Brain microvascular endothelial cell (primary cell): Measurements from ENCODE around the gene ARPP21.

Experiments used
- DNase-seq: peaks from one replicate; pipeline ENCODE4 v3.0.0-alpha.2; 2020
- H3K27ac ChIP-seq: fragments of 250-450 bp; sonication (Bioruptor Pico); 2 replicates; pipeline ENCODE4 v1.5.1; 2020; ENCODE audit warnings: mild to moderate bottlenecking, moderate library complexity
- H3K27me3 ChIP-seq: fragments of 250-450 bp; sonication (Bioruptor Pico); replicated peaks from 2 replicates; pipeline ENCODE4 v1.5.1; 2020; ENCODE audit warnings: mild to moderate bottlenecking
- H3K36me3 ChIP-seq: fragments of 250-450 bp; sonication (Bioruptor Pico); replicated peaks from 2 replicates; pipeline ENCODE4 v1.5.1; 2020; ENCODE audit warnings: mild to moderate bottlenecking
- H3K4me3 ChIP-seq: 2 replicates; pipeline ENCODE4 v1.5.1; 2011; ENCODE audit warnings: low read depth, mild to moderate bottlenecking, control low read depth, low read length, moderate library complexity
- CTCF ChIP-seq: IDR thresholded peaks from 2 replicates; pipeline ENCODE4 v1.5.1; 2011; ENCODE audit warnings: low read depth, mild to moderate bottlenecking, moderate library complexity, low read length, control low read depth, inconsistent platforms; ENCODE audit errors: missing control alignments
- in situ Hi-C: cut with HindIII; loops from 2 replicates; pipeline ENCODE4 v1.10.0; 2017; ENCODE audit warnings: low sequenced_read_pairs, low pct_ligation_motif_present

The ARPP21 gene

GRCh38 chr3:35721628-35722027, 82.3 kb downstream of the ARPP21 start:
- TF ChIP-seq CTCF: no peak
- no peaks in the 10 kb centered on the region for H3K27me3 ChIP-seq

GRCh38 chr3:35722902-35723301, 83.6 kb downstream of the ARPP21 start:
- in situ Hi-C loops: no loop called here
- DNase-seq: no peak

More at GRCh38 chr3:35721628-35722027, 82.3 kb downstream of the ARPP21 start:
- in situ Hi-C loops: no loop called here
- H3K4me3 ChIP-seq: no peak overlapping the region
- H3K36me3 ChIP-seq: no peaks in the 10 kb centered on the region
- no peak for DNase-seq
- no peak overlapping the region for H3K27ac ChIP-seq

GRCh38 chr3:35723480-35724097, 84.3 kb downstream of the ARPP21 start:
- in situ Hi-C loops: no loop called here
- H3K27me3 ChIP-seq: no peaks in the 10 kb centered on the region
- no peak for TF ChIP-seq CTCF

More at GRCh38 chr3:35722902-35723301, 83.6 kb downstream of the ARPP21 start:
- no peak overlapping the region for H3K4me3 ChIP-seq
- H3K27ac ChIP-seq: no peak overlapping the region
- no peak for TF ChIP-seq CTCF
- no peaks in the 10 kb centered on the region for H3K27me3 ChIP-seq
- no peaks in the 10 kb centered on the region for H3K36me3 ChIP-seq

GRCh38 chr3:35724106-35724505, 84.8 kb downstream of the ARPP21 start:
- no peaks in the 10 kb centered on the region for H3K27me3 ChIP-seq
- no peaks in the 10 kb centered on the region for H3K36me3 ChIP-seq
- TF ChIP-seq CTCF: no peak
- no peak for DNase-seq
- H3K27ac ChIP-seq: no peak overlapping the region
- in situ Hi-C loops: no loop called here
- no peak overlapping the region for H3K4me3 ChIP-seq

More at GRCh38 chr3:35723480-35724097, 84.3 kb downstream of the ARPP21 start:
- Histone ChIP-seq H3K27ac (no peak overlapping the region), H3K36me3 (no peaks in the 10 kb centered on the region), H3K4me3 (no peak overlapping the region)
- no peak for DNase-seq

GRCh38 chr3:35727179-35727578, 87.9 kb downstream of the ARPP21 start:
- no peak for DNase-seq
- Histone ChIP-seq H3K27ac (no peak overlapping the region), H3K4me3 (no peak overlapping the region), H3K36me3 (no peaks in the 10 kb centered on the region), H3K27me3 (no peaks in the 10 kb centered on the region)
- in situ Hi-C loops: no loop called here
- TF ChIP-seq CTCF: no peak

- in situ Hi-C loops: no loop called here
- Histone ChIP-seq H3K4me3 (no peak overlapping the region), H3K27me3 (no peaks in the 10 kb centered on the region), H3K36me3 (no peaks in the 10 kb centered on the region), H3K27ac (no peak overlapping the region)
- no peak for DNase-seq
- no peak for TF ChIP-seq CTCF
Measured at GRCh38 chr3:35733341-35733740, 94.0 kb downstream of the ARPP21 start.
